Anterior cingulate cortex (tissue), 58 donors: Measurements from ENCODE around the gene PKD2L1.
"Not testable (repeated sequence)": the region's sequence is repeated elsewhere in the genome, so short reads cannot be mapped to it uniquely, and the experiment has no call there.

Source experiments
- DNase-seq, 58 donors: peaks; one replicate each; lab custom pipeline; 2025; lab: John Stamatoyannopoulos, UW

The PKD2L1 gene

GRCh38 chr10:100339236-100339635 lies 9.2 kb upstream of the PKD2L1 start:
- DNase-seq = no peak

- DNase-seq = peak in 51 of 58 donors; percentile 11 to 81 (median 49)
Measured at GRCh38 chr10:100338434-100339036, 8.5 kb upstream of the PKD2L1 start.

- no peak for DNase-seq
Measured at GRCh38 chr10:100334762-100335161, 4.7 kb upstream of the PKD2L1 start.

GRCh38 chr10:100333661-100334440 lies 3.8 kb upstream of the PKD2L1 start:
- DNase-seq = no peak

GRCh38 chr10:100333106-100333505 lies 3.1 kb upstream of the PKD2L1 start:
- DNase-seq = no peak

- DNase-seq = no peak
Measured at GRCh38 chr10:100328198-100328597, 1.8 kb downstream of the PKD2L1 start.

GRCh38 chr10:100327718-100328009 lies 2.4 kb downstream of the PKD2L1 start:
- DNase-seq = peak in 3 of 58 donors; percentile 15 to 56 (median 56)

GRCh38 chr10:100327007-100327717 lies 2.9 kb downstream of the PKD2L1 start:
- peak in 28 of 58 donors; percentile 6 to 75 (median 34) for DNase-seq

- DNase-seq = no peak
Measured at GRCh38 chr10:100325158-100325557, 4.9 kb downstream of the PKD2L1 start.

GRCh38 chr10:100319707-100320402 lies 10.2 kb downstream of the PKD2L1 start:
- DNase-seq = peak in 10 of 58 donors; percentile 11 to 68 (median 26)

- no peak for DNase-seq
Measured at GRCh38 chr10:100318207-100318606, 11.8 kb downstream of the PKD2L1 start.

GRCh38 chr10:100315615-100316014 lies 14.4 kb downstream of the PKD2L1 start:
- DNase-seq = no peak

GRCh38 chr10:100311298-100311697 lies 18.7 kb downstream of the PKD2L1 start:
- DNase-seq = no peak

GRCh38 chr10:100307684-100308083 lies 22.3 kb downstream of the PKD2L1 start:
- no peak for DNase-seq

- no peak for DNase-seq
Measured at GRCh38 chr10:100306861-100307260, 23.2 kb downstream of the PKD2L1 start.

- no peak for DNase-seq
Measured at GRCh38 chr10:100304414-100304813, 25.6 kb downstream of the PKD2L1 start.

GRCh38 chr10:100303724-100304319 lies 26.2 kb downstream of the PKD2L1 start:
- peak in 1 of 58 donors; percentile 11 for DNase-seq

- DNase-seq = not testable (repeated sequence)
Measured at GRCh38 chr10:100301123-100301522, 28.9 kb downstream of the PKD2L1 start.

GRCh38 chr10:100297242-100297641 lies 32.8 kb downstream of the PKD2L1 start:
- DNase-seq = no peak

- no peak for DNase-seq
Measured at GRCh38 chr10:100293066-100293465, 37.0 kb downstream of the PKD2L1 start.
